GM19395 (cell line): ENCODE results near the gene BEND4.

Experiments used
- ATAC-seq: cut with Tn5 transposase; IDR thresholded peaks from one replicate; pipeline ENCODE4 v1.9.1; 2021; ENCODE audit warnings: mild to moderate bottlenecking, moderate library complexity; ENCODE audit not compliant: unreplicated experiment

The BEND4 gene

DNA sequence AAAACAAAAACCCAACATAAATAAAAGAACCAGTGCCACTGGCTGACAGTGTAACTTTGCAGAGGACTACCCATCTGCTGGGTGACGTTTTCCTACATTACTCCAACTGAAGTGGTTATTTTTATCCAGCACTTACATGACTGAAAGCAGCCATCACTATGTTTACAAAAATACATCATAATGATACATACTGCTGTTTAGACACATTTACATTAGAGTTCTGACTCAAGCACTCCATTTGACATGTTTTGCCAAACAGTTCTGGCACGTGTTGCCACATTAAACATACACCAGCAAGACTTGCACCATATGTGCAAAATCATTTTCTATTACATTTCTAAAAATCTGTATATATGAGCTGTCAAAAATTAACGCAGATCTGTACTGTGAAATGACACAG is 39.6 kb downstream of the BEND4 start:
- ATAC-seq: no peak

DNA sequence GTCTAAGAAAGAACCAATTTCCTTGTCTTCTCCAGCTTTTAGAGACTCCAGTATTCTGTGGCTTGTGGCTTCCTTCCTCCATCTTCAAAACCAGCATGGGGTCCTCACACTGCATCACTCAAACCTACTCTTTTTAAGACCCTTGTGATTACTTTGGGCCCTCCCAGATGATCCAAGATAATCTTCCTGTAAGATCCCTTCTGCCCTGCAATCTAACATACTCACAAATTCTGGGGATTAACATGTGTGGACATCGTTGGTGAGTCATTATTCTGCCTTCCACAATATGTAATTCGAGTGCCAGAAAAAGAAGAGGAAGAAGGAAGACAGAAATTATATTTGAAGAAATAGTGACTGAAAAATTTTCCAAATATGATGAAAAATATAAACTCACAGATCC is 47.9 kb downstream of the BEND4 start:
- ATAC-seq: no peak

DNA sequence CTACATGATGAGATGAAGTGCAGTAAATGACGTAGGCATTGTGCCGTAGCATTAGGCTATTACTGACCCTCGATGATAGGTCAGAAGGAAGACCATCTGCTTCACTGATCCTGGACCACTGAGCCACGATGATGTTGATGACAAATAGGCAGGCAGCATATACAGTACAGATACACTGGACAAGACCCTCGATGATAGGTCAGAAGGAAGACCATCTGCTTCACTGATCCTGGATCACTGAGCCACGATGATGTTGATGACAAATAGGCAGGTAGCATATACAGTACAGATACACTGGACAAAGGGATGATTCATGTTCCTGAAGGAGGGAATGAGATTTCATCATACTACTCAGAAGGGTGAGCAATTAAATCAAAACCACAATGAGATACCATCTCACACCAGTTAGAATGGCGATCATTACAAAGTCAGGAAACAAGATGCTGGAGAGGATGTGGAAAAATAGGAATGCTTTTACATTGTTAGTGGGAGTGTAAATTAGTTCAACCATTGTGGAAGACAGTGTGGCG is 50.9 kb downstream of the BEND4 start:
- ATAC-seq: no peak

DNA sequence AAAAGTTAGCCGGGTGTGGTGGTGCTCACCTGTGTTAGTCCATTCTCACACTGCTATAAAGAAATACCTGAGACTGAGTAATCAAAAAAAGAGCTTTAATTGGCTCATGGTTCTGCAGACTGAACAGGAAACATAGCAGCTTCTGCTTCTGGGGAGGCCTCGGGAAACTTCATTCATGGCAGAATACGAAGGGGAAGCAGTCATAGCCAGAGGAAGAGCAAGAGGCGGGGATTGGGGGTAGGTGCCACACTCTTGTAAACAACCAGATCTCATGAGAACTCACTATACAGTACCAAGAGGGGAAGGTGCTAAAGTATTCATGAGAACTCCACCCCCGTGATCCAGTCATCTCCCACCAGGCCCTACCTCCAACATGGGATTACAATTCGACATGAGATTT is 64.1 kb downstream of the BEND4 start:
- ATAC-seq: no peak

DNA sequence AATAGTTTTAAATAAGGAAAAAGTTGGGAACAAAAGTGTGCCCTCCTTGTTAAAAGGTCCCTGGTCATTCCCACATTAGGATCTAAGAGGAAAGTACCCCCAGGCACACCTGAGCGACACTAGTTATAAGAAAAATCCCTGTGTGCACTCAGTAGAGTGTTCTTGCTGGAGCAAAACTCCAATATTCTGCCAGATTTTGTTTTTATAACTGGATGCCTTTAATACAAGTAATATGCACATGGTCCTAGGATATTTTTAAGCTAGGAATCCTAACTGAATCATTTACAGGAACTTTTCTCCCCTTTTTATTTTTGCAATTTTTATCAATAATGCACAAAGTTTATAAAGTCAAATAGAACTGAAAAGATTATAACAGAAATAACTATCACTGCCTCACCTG is 68.6 kb downstream of the BEND4 start:
- no peak for ATAC-seq

DNA sequence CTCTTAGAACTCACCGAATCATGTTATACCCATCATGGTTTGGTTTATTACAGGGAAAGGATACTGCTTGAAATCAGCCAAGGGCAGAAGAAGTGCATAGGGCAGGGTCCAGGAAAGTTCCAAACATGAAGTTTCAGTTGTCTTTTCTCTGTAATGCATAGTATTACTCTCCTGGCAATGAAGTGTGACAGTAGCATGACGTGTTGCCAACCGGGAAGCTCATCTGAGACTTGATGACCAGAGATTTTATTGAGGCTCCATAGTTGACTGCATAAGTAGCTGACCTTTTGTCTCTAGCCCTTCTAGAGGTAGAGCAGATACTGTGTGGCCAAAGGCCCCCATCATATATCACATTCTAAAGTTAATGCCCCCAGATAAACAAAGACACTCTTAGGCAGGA is 72.1 kb downstream of the BEND4 start:
- ATAC-seq: peak; percentile 54

DNA sequence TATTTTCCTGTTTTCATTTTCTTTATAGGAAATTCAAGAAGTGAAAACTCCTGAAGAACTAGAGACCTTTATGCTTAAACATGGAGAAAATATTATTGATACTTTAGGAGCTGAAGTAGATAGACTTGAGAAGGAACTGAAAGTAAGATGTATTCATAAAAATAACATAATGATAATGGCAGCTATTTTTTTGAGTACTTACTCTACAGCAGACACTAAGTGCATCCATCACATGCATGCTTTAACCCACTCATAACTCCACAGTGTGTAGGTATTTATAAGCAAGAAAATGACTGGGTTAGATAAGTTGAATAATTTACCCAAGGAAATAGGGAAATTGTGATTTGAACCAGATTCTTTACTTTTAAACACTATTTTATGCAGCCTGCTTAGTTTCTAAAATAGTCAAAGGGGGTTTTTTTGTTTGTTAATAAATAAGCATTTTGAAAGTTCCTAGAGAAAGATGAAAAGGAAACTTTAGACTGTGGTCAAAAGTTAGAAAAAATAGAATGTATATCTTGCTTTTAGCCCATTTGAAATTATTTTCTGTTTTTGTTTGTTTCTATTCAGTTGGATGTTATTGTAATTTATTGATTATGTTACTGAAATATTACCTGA is 74.2 kb downstream of the BEND4 start:
- ATAC-seq: peak; percentile 95

DNA sequence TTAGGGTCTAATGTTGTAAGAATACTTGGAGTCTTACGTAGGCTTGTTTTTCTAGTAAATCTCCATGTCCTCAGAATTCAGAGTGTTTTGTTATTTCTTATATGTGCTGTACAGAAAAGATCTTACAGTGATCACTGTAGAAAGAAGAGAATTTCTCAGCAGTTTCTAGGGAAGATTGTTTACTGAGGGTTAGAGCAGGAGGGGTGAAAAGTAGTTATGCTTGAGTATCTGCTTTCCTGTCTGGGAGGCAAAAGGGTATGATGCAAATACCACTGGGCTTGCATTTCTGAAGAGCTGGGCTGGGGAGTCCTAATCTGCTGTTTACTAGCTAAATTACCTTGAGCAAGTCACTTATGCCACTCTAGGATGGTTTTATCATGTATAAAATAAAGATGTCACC is 78.2 kb downstream of the BEND4 start:
- ATAC-seq: no peak

DNA sequence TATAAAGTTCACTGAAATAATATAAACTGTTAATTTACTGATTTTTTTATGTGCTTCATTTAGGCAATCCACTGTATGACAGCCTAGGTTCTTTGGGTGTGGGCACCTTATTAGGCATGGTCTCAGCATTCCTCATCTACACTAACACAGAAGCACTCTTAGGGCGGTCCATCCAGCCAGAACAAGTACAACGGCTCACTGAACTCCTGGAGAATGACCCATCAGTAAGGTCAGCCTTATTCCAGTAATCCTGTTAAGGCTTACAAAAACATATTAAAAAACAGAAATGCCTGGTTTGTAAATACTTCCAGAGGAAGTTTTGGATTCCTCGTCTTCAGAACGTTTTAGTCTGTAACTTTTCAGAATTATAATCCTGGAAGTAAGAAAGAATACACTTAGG is 82.0 kb downstream of the BEND4 start:
- no peak for ATAC-seq

DNA sequence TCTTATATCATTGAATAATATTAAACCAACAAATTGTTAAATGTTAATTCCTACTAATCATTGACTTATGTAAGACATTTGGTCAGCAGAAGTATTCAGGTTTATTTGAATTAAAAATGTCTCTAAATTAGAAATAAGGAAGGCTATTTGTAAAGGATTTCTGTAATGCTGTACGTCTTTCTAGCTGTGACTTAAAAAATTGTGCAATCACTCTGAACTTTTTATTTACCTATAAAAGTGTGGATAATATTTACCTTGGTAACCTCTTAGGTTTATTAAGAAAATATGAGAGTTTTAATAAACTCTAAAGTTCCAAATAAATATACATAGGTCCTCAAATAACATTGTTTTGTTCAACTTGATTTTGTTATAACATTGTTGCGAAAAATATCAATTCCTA is 85.2 kb downstream of the BEND4 start:
- no peak for ATAC-seq

DNA sequence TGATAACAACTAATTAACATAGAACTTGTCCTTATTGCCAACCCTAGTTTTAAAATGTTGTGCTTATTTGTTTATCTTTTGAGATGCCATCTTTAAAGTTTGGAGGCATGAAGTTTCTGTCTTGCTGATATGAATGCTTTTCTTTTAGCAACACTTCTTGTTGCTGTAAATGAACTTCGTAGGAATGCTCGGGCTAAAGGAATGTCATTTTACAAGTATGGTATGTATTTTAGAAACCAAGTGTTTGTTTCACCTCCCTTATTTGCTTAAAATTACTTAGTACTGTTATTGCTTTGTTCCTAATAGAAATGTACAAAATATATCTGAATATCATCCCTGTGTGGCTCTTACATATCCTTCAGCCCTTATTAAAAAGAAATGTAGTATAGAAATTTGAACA is 86.1 kb downstream of the BEND4 start:
- ATAC-seq: no peak
